22Rv1 (cell line): Measurements from ENCODE around the gene PRSS58.

Experiments used
- H3K27ac ChIP-seq: fragments of 450-650 bp; 2 replicates; pipeline ENCODE4 v1.5.1; 2017
- ZFX ChIP-seq: fragments of 450-650 bp; IDR thresholded peaks from 2 replicates; pipeline ENCODE4 v1.6.1; 2017; ENCODE audit warnings: antibody characterized with exemption, borderline replicate concordance
- TF ChIP-seq, protein P1 (sequence below): fragments of 450-650 bp; IDR thresholded peaks from 2 replicates; pipeline ENCODE4 v1.5.1; 2017; ENCODE audit warnings: mild to moderate bottlenecking

PRSS58 gene

DNA sequence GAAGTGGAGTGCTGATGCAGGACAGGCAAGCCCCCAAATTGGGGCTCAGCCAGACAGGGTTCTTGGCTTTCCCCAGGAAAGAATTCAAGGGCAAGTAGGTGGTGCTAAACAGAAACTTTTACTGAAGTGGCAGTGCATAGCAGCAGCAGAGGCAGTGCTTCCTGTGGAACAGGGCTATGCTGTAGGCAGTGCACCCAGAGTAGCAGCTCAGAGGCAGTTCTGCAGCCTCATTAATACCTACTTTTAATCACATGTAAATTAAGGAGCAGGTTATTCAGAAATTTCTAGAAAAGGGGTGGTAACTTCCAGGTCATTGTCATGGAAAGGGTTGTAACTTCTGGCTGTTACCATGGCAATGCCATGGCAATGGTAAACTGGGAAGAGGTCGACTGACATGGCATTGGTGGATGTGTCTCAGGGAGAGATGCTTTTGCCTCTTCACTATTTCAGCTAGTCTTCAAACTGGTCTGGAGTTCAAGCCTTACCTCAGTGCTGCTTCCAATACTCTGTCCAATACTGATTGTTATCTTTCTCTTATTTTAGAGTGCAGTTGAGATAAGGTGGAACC, 29.2 kb downstream of the PRSS58 start:
- no peak overlapping the region for H3K27ac ChIP-seq
- no peak for TF ChIP-seq ZFX
- TF ChIP-seq, protein P1, sequence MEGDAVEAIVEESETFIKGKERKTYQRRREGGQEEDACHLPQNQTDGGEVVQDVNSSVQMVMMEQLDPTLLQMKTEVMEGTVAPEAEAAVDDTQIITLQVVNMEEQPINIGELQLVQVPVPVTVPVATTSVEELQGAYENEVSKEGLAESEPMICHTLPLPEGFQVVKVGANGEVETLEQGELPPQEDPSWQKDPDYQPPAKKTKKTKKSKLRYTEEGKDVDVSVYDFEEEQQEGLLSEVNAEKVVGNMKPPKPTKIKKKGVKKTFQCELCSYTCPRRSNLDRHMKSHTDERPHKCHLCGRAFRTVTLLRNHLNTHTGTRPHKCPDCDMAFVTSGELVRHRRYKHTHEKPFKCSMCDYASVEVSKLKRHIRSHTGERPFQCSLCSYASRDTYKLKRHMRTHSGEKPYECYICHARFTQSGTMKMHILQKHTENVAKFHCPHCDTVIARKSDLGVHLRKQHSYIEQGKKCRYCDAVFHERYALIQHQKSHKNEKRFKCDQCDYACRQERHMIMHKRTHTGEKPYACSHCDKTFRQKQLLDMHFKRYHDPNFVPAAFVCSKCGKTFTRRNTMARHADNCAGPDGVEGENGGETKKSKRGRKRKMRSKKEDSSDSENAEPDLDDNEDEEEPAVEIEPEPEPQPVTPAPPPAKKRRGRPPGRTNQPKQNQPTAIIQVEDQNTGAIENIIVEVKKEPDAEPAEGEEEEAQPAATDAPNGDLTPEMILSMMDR, result no peak
